SW 1271 (cell line): ENCODE measurements around the gene ADARB1.
"Not testable (repeated sequence)": the region's sequence is repeated elsewhere in the genome, so short reads cannot be mapped to it uniquely, and the experiment has no call there.

ENCODE experiments used
- DNase-seq, 2 experiments: peaks; one replicate each; lab custom pipeline; 2025; lab: John Stamatoyannopoulos, UW

Gene ADARB1, protein sequence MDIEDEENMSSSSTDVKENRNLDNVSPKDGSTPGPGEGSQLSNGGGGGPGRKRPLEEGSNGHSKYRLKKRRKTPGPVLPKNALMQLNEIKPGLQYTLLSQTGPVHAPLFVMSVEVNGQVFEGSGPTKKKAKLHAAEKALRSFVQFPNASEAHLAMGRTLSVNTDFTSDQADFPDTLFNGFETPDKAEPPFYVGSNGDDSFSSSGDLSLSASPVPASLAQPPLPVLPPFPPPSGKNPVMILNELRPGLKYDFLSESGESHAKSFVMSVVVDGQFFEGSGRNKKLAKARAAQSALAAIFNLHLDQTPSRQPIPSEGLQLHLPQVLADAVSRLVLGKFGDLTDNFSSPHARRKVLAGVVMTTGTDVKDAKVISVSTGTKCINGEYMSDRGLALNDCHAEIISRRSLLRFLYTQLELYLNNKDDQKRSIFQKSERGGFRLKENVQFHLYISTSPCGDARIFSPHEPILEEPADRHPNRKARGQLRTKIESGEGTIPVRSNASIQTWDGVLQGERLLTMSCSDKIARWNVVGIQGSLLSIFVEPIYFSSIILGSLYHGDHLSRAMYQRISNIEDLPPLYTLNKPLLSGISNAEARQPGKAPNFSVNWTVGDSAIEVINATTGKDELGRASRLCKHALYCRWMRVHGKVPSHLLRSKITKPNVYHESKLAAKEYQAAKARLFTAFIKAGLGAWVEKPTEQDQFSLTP

DNA sequence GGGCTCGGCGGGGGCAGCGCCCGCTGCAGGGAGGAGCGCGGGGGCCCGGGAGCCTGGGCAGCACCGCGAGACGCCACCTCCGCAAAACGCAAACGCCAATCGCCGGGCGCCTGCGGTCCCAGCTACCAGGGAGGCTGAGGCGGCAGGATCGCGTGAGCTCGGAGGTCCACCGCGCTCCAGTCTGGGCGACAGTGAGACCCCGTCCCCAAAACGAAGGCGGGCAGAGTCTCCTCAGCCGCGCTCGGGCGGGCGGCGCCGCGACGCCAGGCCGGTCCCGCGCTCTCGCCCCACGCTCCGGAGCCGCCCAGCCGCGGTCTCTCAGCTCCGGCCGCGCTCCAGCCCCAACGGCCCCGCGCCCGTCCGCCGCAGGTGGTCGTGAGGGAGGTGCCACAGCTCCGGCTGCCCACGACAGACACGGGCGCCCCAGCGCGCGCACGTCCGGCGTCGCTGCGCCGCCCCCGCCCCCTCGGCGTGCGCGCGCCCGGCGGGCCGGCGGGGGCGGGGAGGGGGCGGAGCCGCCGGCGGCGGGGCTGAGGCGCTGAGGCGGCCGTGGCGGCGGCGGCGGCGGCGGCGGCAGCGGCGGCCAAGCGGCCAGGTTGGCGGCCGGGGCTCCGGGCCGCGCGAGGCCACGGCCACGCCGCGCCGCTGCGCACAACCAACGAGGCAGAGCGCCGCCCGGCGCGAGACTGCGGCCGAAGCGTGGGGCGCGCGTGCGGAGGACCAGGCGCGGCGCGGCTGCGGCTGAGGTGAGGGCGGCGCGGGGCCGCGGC is at the start of gene ADARB1:
Gene ADARB1 (plus strand): TSS at position 533 of the 770 bp plus-strand sequence. CDS start 97,077 bp downstream, outside the sequence.
- DNase-seq: peak in 1 of 2 experiments; percentile 27

DNA sequence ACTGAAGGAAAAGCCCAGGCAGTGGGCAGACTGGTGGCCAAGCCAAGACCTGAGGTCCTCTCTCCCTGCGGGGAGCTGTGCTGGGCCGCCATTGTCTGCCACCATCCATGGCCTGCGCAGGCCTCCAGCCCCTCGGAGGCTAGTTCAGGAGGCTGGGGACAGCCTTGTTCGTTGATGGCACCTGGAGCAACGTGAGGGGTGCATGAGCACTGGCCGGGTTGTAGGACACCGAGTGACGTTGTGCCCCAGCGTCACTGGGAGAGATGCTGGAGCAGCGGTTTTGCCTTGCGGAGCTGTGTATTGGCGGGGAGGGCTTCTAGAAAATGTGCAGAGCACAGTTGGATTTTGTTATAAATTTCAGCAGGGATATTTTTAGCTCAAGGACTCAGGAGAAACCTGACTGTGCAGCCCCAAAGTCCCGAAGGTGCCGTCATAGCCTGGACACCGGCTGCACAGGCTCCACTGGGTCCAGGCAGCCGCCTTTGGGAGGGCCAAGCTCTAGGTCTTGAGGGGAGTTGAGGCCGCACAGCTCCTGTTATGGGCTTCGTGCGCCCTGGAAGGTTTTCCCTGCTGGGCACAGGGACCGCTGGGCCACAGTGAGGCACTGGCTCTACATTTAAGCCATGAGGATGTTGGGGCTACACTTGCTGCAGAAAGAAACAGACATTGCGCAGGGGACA is 48.2 kb upstream of the ADARB1 start:
- DNase-seq: no peak

DNA sequence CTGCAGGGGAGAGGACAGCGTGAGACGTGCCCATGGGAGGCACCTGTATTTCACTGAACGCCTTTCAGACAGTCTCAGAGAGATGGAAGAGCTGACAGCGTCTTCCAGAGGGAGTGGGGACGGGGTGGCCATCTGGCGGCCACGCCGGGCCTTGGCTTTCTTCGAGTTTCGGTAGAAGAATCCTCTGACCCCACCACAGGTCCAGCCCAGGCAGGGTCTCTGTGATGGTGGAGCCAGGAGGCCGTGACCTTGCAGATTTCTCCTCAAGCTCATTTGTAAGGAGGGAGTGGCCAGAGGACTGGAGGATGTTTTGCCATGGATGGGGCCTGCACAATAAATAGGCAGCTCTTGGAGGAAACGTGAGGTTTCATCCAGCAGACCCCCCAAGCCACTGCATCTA is 47.6 kb upstream of the ADARB1 start:
- no peak for DNase-seq

DNA sequence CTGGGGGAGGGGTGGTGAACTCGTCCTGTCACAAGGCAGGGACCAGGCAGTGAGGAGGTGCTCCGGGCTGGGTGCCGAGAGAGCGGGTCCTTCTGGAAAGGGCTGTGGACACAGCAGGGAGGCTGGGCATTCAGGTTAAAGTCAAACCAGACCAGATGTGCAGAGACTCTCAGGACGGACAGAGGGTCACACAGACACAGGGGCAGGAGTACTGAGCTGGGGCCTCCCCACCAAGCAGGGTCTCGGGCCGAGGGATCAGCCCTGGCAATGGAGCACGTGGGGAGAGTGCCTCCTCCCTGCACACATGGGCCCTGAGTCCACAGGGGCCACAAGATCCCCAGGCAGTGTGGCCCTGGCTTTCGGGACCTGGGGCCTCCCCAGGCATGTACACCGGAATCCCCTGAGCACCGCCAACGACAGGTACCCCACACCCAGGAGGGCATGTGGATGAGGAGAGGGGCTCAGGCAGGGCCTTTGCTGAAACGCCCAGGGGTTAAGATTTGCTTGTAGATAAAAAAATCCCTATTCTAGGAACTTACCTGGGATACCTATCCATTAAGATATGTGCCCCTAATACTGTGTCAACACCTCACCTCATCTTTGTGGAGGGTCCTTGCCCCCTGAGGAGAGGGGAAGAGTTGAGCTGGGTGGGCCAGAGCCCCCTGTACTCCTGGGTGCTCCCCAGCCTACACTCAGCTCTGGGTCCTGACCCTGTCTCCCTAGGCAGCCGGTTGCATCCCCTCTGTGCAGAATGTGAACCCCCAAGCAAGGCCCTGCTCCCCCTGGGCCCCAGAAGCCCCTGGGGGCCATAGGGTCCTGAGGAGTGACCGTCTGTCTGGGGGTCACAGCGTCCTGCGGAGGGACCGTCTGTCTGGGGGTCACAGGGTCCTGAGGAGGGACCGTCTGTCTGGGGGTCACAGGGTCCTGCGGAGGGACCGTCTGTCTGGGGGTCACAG is 46.9 kb upstream of the ADARB1 start:
- DNase-seq: no peak

DNA sequence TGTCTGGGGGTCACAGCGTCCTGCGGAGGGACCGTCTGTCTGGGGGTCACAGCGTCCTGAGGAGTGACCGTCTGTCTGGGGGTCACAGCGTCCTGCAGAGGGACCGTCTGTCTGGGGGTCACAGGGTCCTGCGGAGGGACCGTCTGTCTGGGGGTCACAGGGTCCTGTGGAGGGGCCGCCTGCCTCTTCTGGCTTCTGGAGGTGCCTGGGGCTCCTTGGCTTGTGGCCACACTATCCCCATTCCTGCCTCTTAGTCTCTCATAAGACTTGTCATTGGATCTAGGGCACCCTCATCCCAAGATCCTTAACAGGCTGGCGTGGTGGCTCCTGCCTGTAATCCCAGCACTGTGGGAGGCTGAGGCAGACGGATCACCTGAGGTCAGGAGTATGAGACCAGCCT is 45.7 kb upstream of the ADARB1 start:
- DNase-seq: not testable (repeated sequence)

DNA sequence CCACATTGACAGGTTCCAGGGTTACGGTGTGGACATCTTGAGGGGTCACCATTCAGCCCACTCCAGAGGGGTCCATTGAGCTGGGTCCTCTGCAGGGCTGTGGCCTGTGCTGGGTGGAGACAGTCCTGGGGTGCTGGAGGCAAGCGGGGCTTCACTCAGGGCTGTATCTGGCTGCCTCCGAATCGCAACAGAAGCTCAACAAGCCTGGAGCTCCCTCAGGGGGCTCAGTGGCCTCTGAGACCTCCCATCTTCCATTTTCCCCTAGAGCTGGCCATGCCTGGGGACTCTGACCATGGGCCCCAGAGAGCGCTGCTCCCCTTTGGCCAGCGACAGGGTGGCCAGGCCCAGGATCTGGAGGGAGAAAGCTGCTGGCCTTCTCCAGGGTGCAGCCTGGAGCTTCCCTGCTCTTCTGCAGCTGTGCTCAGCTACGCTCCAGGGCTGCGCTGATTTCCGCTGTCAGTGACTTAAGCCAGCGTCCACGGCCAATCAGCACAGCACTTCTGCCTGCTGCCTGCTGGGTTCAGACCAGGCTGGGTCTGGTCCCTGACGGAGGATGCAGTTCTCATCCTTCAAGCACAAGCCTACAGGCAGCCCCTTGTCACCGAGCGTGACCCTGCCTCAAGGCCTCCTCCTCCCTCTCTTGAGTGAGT is 45.0 kb upstream of the ADARB1 start:
- DNase-seq: no peak

DNA sequence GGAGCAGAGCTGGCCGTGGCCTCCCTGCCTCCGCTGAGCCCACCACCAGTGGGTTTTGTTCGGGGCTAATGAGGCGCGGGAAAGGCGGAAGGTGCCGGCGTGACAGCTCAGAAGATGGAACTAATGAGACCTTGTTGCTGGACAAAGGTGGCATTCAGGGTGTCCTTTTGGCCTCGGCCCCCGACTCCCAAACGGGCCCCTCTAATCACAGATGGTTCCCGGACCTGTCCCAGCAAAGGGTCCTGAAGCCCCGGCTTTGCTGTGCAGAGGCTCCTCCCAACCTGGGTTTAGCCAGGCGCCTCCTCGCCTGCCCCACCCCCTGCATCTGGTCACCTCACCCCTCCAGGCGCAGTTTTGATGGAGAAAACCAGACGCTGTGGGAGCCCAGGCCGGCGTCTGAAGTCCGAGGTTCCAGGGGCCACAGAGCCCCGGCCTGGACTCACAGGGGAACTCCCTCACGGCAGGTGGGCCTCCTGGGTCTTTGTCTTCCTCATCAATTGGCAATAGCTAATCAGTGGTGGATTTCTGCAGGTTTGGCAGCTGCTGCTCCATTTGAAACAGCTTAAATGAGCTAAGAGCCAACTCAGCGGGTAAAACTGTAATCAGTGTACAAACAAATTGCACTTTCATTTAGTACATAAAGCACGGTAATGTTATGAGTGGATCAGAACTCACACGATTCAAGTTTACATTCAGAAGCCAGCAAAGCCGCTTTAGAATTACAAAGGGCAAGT is 44.3 kb upstream of the ADARB1 start:
- no peak for DNase-seq

DNA sequence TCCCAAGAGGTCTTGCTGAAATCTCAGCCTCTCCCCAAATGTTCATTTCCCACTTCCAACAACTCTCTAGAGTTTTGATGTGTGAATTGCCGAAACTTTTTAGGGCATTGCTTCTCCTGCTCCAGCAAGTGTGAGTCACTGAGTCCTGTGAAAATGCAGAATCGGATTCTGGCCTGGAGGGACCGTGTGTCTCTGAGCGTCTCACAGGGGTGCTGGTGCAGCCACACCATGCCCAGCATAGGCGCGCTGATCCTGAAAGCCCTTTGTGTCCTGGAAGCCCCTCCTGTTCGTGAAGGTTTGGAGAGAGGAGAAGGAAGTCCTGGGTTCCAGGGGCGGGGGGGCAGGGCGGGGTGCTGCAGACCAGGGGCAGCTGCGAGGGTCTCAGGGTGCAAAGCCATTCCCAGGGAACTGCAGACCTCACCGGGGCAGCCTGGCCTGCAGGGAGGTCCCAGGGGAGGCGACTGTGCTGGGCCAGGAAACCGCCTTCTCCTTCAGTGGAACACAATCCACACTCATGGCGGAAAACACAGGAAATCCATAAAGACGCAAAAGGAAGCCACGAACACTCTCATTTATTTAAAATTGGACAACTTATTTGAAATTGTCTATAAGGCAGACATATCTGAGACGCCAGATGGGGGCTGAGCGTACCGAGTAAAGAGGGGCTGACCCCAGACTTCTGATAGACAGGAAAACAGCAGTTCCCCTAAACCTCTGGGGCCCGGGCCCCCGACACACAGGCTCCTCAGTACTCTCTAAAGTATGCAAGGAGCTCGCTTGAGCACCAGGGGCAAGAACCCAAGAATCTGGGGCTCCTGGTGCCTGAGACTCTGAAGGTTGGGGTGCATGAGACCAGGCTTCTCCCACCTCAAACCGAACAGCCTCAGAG is 43.5 kb upstream of the ADARB1 start:
- no peak for DNase-seq

DNA sequence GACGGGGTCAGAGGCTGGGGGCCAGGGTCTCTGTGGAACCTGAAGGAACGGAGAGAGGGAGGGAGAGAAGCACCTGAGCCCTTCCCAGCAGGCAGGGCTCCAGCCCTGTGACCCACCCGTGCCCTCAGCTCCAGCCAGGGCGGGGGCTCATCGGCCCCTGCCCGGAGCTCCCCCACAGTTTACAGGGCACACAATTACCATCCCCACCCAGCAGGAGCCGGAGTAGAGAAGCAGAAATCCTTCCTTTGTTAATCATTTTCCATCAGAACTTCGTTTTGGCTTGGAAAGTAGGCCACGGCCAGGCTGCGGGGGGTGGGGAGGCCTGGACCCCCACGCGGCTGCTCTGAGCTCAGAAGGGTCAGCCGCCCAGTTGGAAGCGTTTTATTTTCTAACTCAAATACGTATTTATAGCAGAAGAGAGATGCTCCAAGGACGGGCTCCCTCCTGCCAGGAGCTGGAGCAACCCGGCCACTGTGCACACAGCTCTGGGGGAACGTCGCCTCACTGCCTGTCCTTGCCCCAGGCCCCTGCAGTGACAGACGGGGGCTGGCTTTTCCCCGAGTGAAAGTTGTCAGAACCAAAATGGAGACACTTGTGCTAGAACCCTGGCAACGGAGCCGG is 42.7 kb upstream of the ADARB1 start:
- no peak for DNase-seq

DNA sequence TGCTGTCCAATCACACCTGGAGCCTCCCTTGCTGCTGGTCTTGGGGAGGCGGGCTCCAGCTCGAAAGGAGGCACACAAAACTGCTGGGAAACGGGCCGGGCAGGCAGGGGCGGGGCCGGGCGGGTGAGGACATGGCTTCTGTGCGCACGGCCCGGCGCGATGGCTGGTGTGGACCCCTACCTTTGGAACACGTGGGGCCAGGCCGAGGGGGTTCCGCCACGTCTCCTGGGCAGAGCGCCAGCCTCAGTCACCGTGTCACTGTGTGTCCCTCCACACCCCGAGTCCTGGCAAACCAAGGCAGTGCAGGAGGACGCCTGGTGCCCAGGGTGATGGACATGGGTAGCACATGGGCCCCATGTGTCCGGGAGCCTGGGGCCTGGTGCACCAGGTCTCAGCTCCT is 42.0 kb upstream of the ADARB1 start:
- no peak for DNase-seq

DNA sequence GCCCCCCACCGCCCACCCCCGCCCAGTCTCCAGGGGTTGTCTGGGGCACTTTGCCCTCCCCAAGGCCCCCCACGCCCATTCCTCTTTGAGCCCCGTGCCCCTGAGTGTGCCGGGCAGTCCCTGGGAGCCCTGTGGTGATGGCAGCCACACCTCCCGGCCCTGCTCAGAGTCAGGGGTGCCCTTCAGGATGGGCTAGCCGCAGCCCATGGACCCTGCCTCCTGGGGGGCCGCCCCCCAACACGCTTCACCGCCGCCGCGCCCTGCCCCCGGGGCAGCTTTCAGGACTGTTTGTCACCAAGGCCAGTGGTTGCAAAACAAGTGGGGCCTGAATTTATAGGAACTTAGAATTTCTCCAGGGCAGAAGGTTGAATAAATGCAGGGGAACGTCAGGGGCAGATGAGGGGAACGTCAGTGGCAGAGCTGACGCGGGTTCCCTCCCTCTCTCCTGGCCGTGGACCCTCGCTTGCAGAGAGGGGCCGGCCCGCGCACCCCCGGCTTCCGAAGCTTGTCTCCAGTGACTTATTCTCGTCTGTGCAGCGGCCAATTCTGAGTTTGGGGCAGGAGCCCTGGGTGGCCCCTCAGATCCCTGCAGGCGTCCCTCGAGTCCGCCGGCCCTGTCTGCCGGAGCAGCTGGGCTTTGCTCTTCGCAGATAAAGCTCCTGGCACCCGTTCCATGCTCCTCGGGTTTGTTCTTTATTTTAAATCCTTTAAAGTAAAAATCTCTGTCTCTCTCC is 41.2 kb upstream of the ADARB1 start:
- DNase-seq: no peak

DNA sequence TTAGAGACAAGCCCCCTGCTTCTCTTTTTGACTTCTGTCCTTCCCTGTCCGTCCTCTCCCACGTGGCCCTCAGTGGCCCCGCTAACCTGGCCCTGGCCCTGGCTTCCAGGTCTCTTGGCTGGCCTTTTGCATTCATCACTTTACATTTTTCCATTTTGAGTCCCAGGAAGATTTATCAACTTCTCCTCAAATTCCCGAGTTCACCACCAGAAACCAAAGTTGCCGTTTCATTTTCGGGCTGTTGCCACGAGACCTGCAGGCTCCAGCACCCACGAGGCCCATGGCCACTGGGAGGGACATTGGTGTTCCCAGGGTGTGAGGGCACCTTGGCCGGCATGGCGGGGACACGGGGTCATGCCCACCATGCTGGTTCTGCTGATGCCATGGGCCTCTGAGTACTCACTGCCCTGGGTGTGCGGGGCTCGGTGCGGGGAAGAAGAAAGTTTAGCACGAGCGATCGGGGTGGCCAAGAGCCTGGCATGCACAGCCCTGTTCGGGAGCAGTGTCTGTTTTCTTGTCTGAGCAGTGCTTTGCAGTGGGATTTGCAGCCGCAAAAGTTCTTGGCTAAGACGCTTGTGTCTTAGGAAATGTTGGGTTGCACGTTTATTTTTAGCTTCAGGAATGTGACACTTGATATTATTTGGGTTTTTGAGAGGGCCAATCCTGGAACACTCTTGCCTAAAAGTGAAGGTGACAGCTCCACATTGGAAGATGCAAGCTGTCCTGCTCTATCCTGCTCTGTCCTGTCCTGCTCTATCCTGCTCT is 40.4 kb upstream of the ADARB1 start:
- no peak for DNase-seq

DNA sequence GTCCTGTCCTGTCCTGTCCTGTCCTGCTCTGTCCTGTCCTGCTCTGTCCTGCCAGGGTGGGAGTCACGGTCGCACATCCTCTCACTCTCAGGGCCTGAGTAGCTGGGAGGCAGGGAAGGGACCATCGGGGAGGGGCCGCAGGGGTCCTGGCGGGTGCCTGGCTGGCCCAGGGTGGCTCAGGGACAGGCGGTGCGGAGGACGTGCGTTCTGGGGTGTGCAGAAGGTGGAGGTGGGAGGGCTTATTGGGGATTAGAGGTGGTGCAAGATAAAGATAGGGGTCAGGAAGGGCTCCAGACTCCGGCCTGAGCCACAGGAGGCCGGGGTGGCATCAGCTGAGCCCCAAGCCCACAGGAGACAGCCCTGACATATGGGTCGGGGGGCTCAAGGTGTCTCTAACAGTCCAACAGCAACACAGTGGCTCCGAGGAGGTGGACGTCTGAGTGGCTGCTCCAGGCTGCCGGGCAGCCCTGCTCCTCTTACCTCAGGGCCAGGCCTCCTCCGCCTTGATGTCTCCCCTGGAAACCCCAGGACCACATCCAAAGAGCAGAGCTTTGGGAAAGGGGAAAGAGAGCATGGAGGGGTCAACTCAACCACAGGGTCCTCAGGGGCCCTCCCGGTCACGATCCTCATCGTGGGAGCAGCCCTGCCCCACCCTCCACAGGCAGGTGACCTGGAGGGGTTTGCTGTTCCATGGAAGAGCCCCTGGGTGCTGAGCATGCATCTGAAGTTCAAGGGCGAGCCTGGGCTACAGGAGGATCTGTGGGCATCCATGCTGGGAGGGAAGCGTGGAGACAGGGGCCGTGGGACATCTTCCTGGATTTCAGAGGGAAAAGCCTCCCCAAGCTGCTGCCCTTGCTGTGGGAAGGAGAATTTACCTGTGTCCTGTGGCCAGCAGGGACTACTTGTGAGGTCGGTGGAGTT is 39.6 kb upstream of the ADARB1 start:
- DNase-seq: no peak

DNA sequence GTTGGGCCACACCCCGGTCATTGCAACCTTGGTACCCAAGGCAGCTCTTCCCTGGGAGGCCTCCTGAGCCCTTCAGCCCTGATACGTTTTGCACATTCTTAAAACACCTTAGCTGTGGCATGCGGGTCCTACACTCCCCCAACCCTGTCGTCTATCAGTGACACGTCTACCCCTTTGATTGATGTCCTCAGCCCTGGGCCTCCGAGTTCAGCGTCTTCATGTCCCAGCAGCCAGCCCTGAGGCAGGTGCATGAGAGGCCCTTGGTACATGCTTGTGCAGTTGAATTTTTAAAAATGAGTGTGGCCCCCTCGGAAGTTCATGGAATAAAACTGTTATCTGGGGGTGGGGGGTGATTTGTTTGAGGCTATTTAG is 38.9 kb upstream of the ADARB1 start:
- DNase-seq: no peak

DNA sequence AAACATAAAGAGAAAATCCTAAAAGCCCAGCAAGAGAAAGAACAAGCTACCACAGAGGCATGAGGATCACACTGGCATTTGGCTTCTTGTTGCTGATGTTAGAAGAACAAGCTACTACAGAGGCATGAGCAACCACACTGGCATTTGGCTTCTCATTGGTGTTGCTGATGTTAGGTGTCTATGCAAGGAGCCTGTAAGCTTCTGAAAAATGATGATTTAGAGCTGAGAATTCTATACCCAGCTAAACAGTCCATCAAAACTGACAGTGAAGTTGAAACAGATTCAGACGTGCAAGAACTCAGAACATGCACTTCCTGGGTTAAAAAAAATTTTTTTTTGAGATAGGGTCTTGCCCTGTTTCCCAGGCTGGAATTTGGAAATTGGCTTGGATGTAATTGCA is 37.8 kb upstream of the ADARB1 start:
- DNase-seq: no peak

DNA sequence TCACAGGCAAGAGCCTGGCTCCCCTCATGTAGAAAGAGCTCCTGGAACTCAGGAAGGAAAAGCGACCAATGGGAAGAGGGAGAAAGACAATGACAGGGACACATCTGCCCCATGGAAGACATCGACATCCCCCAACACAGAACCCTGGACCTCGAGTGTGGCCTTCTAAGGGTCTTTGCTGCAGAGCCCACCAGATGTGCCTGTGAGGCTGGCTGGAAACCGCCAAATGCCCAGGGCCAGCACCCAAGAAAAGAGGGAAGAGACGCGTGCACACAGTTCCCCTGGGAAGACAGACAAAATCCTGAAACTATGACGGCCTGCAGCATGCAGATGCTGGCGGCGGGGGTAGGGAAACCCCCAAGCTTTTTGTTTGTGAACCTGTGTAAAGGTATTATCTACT is 36.4 kb upstream of the ADARB1 start:
- DNase-seq: no peak
